Stimulated activated CD8-positive, alpha-beta memory T cell treated with anti-CD3 and anti-CD28 coated beads, Interleukin-2, amount 100 ng/mL, for 48 hours (primary cell): ENCODE data around the gene CUL1.

Source experiments
- DNase-seq, 2 donors: peaks; one replicate each; pipeline ENCODE4 v3.0.0-alpha.2; 2020; ENCODE audit warnings: low read depth in 2 of 2

CUL1 gene

GRCh38 chr7:148718431-148718830, 19.7 kb downstream of the CUL1 start:
- no peak for DNase-seq

- no peak for DNase-seq
Observed at GRCh38 chr7:148719753-148720152, 21.1 kb downstream of the CUL1 start.

GRCh38 chr7:148720472-148720871, 21.8 kb downstream of the CUL1 start:
- no peak for DNase-seq

GRCh38 chr7:148721390-148721789, 22.7 kb downstream of the CUL1 start:
- no peak for DNase-seq

GRCh38 chr7:148722340-148723165, 23.9 kb downstream of the CUL1 start:
- DNase-seq, result no peak

- no peak for DNase-seq
Observed at GRCh38 chr7:148723166-148723559, 24.5 kb downstream of the CUL1 start.

- no peak for DNase-seq
Observed at GRCh38 chr7:148723846-148724245, 25.1 kb downstream of the CUL1 start.

- no peak for DNase-seq
Observed at GRCh38 chr7:148726385-148726784, 27.7 kb downstream of the CUL1 start.

GRCh38 chr7:148727501-148728278, 29.0 kb downstream of the CUL1 start:
- no peak for DNase-seq

GRCh38 chr7:148729984-148730733, 31.5 kb downstream of the CUL1 start:
- no peak for DNase-seq

GRCh38 chr7:148732862-148733261, 34.2 kb downstream of the CUL1 start:
- no peak for DNase-seq

- DNase-seq, result no peak
Observed at GRCh38 chr7:148733496-148733895, 34.8 kb downstream of the CUL1 start.

- no peak for DNase-seq
Observed at GRCh38 chr7:148735141-148735540, 36.4 kb downstream of the CUL1 start.

GRCh38 chr7:148735967-148736366, 37.3 kb downstream of the CUL1 start:
- no peak for DNase-seq

GRCh38 chr7:148738737-148739535, 40.2 kb downstream of the CUL1 start:
- DNase-seq, result no peak

GRCh38 chr7:148746135-148746534, 47.4 kb downstream of the CUL1 start:
- DNase-seq, result no peak

- no peak for DNase-seq
Observed at GRCh38 chr7:148747274-148747673, 48.6 kb downstream of the CUL1 start.

GRCh38 chr7:148750442-148751355, 52.0 kb downstream of the CUL1 start:
- DNase-seq, result no peak

- no peak for DNase-seq
Observed at GRCh38 chr7:148753224-148753623, 54.5 kb downstream of the CUL1 start.

- no peak for DNase-seq
Observed at GRCh38 chr7:148754912-148755311, 56.2 kb downstream of the CUL1 start.
